Astrocyte of the hippocampus (primary cell): ENCODE measurements around the gene ARHGAP27.

Source experiments
- DNase-seq: peaks from one replicate; pipeline ENCODE4 v3.0.0; 2011; ENCODE audit warnings: low read depth, low spot score

ARHGAP27 gene

DNA sequence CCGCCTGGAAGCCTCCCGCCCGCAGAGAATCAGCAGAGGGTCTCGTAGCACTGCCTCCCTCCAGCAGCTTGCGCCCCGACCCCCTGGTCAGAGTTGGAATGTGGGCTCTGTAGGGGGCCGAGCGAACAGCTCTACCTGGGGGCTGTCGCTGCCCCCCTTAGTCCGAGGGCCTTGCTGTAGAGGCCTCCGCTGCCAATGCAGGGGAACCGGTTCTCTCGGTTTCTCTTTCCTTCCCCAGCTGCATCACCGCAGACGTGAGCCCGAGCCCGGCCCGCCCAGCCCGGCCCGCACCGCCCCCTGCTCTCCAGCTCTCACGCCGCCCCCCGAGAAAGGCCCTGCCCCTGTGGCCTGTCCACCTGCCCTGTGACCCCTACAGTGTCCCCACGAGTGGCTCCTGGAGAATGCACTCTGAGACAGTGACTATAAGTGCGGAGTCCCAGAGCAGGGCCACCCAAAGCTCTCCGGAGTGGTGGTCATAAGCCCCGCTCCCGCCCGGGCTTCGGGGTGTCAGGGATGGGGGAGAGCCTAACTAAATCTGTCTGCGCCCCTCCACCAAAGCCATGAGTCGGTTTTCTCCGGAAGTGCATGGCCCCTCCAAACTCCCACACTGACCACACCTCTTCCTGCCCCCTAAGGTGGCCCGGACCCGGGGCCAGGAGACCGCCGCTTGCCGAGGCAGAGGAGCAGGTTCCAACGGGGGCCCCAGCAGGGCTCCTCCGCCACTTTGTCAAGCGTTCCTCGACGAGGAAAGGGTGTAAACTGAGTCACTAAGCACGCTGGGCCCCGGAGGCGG is 1.7 kb downstream of the ARHGAP27 start:
- no peak for DNase-seq

DNA sequence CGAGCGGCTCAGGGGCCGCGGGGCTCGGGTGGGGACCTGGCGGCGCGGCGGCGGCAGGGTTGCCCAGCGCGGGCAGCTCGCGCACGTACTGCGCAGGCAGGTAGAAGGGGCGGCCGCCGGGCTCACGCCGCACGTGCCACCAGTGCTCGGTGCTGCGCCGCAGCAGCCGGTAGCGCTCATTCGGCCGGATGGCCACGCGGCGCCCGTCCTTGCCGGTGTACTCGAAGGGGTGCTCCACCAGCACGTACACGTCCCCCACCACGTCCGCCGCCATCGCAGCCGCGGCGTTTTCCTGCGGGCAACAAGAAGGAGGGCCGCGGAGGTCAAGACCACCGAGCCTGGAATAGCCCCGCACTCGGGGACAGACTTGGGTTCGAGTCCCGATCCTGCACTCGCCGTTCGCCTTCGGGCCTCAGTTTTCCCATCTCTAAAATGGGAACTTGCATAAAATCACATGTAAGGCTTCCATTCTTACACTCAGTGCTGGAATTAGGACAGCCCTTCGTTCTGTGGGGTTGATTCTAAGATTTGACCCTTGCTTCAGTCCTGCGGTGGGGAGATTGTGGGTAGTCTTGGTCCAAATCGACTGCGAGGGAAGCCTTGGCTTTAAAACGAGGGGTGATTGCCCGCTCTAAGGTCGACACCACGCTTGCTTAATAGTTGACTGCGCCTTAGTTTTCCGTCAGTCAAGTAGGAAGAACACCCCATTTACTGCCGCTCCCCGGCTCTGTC is 2.5 kb downstream of the ARHGAP27 start:
- DNase-seq = no peak

DNA sequence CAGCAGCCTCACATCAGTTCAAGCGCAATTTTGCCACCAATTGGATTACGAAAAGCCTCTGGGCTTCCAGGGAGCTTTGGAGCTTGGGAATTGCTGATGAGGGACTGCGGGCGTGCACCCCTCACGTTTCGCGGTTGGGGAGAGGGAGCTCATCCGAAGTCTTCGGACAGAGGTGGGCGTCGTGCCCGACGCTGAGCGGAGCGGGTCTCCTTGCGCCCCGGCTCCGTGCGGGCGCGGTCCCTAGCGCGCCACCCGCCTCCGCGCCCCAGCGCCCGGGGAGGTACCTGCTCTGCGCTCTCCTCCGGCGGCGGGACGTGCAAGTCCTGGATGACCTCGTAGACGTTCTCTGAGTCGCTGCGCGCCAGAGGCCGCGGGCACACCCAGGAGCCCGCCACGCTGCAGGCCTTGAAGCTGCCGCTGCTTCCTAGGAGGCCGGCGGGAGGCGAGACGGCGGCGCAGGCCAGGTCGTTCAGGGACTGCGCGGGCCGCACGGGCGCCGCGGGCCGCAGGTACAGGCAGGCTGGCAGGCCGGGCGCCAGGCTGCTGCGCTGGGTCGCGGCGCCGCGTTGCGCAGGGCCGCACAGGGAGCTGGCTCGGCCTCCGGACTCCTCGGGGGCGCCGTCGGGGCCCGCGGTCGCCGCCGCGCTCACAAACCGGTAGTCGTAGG is 3.2 kb downstream of the ARHGAP27 start:
- DNase-seq = no peak

DNA sequence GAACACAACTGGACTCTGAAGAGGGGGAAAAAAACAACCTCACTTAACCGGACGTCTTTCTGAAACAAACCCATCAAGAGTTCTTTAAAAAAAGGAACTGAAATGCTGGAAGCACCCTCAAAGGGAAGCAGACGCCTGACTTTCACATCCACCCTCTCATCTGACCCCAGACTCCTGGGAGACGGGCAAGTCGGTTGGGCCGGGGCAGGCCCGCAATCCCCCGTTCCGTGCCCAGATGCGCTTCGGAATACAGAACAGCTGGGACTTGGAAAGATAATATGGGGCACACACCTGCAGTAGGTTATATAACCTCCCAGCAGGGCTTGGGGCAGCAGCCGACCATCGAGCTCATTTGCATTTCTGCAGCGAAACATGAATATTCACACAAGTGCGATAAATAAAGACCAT is 3.7 kb downstream of the ARHGAP27 start:
- no peak for DNase-seq

DNA sequence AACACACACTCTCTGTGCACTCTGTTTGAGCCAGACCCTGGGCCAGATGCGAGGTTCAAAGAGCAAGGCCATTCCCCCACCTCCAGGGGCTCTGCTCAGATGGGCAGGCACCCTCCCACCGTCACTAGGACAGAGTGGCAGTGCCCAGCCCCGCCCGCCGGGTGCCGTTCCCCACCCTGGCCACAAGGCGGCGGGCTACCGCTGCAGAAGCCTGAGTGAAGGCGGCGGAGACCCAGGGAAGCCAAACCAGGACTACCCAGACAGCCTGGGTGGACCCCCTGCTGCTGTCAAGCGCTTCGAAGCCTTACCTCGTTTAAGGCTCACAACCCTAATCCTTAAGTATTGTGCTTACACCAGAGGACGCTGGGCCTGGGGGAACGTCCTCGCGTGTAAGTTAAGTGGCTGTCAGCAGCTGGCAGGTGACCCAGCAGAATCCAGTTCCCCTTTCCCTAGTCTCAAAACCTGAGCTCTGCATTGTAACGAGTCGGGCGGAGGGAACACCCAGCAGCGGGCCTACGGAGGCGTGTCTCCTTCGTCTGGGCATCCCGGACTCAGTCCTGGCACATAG is 4.5 kb downstream of the ARHGAP27 start:
- peak; percentile 86 for DNase-seq

DNA sequence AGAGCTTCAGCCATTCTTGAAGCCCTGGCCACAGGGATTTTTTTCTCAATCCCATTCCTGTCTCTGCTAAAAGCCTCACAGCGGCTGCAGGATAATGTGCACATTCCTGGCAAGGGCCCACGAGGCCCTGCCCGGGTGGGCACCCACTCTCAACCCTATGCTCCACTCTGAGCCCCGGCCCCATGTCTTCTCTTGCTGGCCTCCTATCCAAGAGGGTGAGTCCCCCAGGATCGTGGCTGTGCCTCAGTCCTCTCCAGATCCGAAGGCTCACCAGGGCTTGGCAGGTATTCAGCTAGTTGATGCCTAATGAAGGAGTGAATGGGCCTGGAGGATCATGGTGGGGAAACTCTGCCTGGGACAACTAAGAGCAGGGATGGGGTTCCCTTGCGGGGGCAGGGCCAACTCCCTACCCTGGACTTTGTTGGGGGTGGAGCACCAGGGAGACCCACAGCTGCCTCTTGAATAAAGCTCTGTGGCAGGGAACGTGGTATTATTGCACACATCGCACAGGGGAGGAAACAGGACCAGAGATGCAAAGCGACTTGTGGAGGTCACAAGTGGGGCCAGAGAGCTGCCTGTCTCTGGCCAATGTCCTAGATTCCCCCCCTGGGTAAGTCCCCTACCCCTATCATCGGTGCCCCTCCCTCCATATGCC is 5.4 kb downstream of the ARHGAP27 start:
- DNase-seq = no peak

DNA sequence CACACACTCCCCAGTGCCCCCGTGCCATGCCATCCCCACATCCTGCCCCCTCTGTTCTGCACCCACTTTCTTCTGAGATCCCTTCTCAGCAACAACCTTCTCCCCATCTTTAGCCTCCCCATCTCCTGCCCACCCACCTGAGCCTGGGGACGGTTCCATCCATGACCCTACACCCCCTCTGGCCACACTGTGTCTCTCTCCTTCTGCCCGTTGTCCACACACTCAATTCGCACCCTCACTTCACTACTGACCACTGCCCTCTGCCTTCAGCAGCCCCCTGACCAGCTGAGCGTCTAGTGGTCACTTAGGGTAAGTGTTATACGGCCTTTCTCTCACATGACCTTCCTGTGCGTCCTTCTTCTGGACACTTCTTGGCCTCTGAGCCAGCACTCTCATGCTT is 6.1 kb downstream of the ARHGAP27 start:
- no peak for DNase-seq

DNA sequence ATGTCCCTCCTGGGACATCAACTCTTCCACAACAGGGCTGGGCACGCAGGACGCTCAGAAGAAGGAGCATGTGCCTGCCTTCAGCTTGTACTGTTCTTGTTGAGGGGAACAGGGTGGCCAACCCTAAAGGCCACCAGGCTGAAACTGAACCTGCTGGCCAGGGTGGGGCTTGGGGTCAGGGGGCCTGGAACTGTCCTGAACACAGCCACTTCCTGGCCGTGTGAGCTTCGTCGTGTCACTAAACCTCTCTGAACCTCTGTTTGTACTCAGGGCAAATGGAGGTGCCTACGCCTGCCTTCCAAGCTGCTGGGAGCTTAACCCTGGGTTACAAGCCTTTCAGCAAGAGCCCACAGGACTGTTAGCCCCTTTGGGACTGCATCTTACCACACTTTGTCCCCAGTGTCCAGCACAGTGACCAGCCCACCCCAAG is 6.7 kb downstream of the ARHGAP27 start:
- DNase-seq = no peak

DNA sequence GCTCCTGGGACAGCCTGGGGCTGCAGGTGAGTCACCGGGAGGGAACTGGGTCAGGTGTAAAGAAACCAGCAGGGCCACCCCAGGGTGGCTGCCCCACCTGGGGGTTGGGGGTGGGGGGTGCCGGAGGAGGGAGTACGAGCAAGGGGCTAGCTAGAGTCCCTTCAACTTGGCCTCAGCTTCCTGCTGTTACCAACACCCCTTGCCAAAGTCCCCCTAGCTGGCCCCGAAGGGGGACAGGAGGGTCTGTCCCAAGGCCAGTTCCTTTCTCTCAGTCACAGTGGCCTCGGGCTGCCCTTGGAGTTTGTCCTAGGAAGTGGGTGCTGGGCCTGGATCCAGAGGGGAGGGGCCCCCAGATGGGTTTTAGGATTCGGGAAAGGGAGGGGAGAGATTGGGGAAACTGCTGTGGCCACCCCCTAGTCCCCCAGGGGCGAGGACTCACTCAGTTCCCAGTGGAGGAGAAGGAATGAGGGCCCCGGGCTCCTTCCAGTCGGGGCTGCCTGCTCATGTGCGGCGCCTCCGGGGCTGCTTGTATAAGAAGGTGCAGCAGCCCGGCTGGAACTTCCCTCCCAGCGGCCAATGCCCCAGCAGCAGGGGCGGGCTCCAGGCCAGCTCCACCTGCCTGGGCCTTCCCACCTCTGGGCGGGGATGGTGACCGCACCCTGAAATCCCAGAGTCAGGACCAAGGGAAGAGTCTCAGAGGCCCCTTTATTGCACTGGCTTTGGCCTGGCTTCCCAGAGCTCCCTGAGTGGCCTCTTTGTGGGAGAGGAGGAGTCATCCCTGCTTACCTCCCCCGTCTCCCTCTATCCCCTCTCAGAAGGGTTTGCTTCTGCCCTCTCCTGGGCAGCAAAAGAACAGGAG is 7.3 kb downstream of the ARHGAP27 start:
- DNase-seq = peak; percentile 77

DNA sequence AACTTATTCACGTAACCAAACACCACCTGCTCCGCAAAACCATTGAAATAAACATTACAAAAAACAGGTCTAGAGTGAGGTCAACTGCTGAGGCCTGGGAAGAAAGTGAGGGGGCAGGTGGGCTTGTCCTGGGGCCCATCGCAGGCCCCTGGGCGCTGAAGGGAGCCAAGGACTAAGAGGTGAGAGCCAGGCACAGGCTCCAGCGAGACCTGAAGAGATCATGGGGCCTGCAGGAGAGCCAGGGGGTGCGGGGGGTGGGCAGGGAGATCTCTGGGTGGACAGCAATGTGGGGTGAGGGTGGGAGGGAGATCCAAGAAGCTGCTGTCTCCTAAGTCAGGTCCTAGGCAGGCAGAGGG is 7.9 kb downstream of the ARHGAP27 start:
- no peak for DNase-seq

DNA sequence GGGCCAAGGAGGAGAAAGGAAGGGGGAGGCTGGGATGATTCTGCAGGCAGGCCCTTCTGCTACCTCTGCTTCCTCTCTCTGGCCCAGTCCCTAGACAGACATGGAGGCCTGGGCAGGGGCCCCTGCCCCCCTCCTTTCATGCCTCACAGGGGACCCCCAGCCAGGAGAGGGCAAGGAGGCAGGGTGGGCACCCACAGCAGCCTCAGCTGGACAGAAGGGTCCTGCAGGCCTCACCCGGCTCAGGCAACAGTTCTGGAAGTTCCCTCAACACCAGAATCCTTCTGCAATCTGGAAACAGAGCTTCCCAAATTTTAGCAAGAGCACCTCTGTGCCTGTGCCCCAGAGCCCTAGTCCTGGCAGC is 8.7 kb downstream of the ARHGAP27 start:
- no peak for DNase-seq

DNA sequence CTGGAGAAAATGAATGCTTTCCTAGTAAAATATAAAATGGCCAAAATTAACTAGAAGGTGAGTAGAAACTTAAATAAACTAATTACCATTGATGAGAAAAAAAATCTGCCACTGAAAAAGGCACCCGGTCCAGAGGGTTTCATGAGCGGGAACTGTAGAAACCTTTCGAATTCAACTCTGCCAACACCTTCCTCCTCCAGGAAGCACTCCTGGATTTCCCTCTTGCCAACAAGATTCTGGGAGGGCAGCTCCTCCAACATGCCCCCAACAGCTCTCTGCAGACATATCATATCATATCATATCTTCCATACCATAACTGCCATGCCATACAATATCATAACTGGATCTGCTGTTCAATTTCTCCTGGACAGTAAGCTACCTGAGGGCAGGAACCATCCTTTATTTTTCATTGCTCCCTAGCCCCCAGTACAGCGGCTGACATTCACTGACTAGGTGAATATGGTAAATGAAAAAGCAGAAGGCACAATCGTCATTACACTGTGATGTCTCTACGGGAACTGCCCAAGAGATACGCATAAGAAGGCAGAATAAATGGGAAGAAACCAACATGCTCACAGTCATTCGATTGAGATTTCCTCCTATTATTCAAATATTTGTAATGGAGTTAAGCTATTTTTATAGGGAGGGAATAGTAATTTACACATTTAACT is 9.2 kb downstream of the ARHGAP27 start:
- DNase-seq = no peak

DNA sequence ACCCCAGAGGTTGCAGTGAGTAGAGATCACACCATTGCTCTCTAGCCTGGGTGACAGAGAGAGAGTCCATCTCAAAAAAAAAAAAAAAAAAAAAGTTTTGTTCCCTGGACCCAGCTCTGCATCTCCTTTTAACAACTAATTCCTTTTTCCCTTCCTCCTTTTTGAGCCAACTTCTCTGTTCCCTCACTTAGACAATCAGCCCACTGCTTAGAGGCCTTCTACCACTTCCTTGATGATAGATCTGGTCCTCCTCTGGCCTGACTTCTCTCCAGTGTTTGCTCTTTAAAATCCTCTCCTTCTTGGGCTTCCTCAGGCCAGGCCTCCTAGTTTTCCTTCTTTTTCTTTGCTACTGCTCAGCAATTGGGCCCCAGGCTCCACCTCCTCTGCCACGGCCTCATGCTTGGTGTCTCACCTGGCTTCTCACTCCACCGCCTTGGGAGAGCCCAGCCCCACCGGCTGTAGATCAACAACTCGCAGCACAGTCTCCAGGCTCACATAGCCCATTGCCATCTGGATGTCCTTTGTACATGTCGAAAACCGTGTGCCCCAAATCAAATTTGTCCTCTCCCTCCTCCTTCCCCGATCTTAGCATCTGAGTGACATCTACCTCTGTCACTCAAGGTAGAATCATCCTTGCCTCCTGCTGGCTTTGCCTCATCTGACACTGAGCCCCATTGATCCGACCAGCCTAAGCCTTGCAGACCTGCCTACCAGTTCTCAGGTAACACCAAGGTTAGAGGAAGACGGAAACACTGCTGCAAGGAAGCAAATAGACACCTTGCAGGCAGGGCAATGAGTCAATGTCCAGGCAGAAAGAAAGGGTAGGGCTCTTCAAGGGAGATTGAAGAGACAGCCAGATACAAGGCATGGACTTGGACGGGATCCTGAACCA is 17.4 kb downstream of the ARHGAP27 start:
- DNase-seq = no peak

DNA sequence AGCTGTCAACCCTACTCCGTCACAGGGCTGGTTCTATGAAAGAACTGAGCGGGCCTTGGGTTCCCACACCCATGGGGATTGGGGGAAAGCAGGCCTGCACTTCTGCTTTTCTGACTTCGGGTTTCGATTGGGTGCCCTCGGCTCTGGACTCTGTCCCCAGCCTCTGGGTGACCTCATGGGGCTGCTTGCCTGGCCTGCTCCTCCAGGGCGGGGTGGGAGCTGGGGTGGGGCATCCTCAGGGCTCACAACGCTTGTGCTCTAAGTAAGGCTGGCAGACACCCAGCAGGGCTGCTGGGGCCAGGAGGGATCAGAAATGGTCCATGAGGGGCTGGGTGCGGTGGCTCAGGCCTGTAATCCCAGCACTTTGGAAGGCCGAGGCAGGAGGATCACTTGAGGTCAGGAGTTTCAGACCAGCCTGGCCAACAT is 19.2 kb downstream of the ARHGAP27 start:
- no peak for DNase-seq

DNA sequence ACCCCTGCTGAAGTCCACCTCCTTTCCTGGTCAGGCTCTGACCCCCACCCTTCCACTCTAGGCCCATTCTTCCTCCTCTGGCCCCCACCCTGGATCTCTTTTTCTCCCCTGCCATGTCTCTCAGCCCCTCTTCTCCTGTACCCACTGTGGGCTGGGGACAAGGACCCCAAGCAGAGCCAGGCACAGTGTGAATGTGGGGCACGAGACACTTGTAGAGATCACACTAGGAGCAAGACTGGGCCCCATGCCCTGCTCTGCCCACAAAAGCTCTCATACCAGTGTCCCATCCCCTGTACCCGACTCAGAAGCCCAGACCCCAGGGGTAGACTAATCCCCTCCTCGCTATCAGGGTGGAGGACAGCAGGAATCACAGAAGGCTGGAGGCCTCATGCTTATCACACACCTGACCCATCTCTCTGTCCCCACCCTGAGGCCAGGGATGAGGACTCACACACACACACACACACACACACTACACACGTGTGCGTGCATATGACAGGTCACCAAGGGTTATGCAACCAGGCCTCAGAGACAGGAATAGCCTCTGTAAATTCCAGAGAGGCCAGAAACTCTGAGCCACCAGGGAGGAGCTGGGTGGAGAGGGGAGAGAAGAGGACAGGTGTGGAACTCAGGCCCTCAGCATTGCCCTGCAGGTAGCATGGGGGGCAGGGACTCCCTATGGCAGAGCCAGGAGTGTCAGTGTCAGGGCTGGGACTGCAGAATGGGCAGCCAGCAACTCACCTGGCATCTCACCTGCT is 21.1 kb downstream of the ARHGAP27 start:
- no peak for DNase-seq

DNA sequence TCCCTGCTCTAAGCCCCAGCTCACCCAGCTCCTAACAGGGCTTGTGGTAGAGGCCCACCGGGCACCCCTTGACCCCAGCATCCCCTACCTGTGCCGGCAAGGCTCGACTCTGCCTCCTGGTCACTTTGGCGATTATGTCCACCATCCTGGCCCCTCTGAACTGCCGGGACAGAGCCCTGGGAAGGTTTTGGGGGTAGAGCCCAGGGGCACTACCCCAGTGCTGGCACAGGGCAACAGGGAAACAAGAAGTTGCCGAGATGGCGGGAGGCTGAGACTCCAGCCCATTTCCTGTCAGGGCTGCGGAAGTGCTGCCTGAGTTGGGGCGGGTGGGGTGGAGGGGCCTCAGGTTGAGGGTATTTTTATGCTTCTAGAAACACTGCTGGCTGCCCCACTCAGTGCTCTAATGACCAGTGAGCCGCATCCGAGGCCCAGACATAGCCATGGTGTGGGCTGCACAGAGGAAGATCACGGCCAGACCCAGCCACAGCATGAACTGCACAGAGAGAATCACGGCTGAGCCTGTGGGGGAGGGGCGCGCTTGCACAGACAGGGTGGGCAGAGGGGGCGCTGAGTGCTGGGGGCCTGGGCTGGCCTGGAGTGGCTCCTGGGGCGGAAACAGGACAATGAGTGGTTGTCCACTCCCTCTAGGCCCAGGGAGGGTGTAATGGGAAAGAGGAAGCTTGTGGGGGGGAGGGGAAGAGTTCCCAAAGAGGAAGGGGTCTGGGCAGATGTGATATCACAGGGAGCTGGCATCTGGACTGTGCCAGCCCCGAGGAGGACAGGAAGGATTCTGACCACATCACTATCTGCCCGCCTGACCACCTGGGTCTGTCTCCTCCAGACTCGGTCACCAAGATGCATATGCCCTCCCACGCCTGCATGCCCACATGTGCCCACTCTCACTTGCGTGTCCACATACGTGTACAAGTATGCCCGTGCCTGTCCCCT is 22.3 kb downstream of the ARHGAP27 start:
- no peak for DNase-seq

DNA sequence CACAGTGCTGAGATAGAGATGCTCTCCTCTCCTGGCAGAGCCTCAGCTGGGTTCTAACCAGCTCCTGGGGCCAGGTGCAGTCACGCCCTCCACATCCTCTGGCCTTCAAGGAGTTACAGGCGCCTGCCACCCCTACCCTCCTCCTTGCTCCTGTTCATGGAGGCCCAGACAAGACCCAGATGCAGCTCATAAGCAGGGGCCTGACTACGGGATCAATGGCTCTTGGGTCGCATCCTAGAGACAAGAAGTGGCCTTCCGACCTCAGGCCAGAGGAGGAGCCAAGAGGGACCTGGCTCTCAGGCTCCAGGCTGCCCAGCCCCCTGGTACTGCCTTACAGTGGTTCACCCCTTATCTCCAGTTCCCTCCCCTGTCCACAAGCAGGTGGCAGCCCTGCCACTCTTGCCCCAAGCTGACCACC is 23.0 kb downstream of the ARHGAP27 start:
- no peak for DNase-seq
